IPS-18c (cell line): ENCODE data around the gene PIGP.
"Not testable (repeated sequence)": the region's sequence is repeated elsewhere in the genome, so short reads cannot be mapped to it uniquely, and the experiment has no call there.

Source experiments
- H3K4me3 ChIP-seq: 2 replicates; pipeline ENCODE4 v1.7.0; 2013; ENCODE audit warnings: low read depth, mild to moderate bottlenecking, low read length, moderate library complexity; ENCODE audit not compliant: insufficient read depth
- H3K9me3 ChIP-seq: one replicate; pipeline ENCODE4 v1.6.1; 2013; ENCODE audit warnings: mild to moderate bottlenecking, low read length, moderate library complexity; ENCODE audit not compliant: control insufficient read depth, insufficient read depth

Gene PIGP

GRCh38 chr21:37072988-37073416 is at the start of gene PIGP, which contains the start of gene TTC3:
TSS of gene PIGP (minus strand) at chr21:37073071. CDS start at chr21:37072515, 556 bp downstream.
TSS of gene TTC3 (plus strand) at chr21:37073254. CDS start at chr21:37087258, 14,004 bp downstream.
- Histone ChIP-seq H3K9me3 (no peaks in the 10 kb centered on the region), H3K4me3 (peak within 1 kb of the TSS; percentile 69)

- H3K9me3 ChIP-seq, result no peaks in the 10 kb centered on the region
- H3K4me3 ChIP-seq, result no peak overlapping the region
Observed at GRCh38 chr21:37119421-37120218, 46.7 kb upstream of the PIGP start.

DNA sequence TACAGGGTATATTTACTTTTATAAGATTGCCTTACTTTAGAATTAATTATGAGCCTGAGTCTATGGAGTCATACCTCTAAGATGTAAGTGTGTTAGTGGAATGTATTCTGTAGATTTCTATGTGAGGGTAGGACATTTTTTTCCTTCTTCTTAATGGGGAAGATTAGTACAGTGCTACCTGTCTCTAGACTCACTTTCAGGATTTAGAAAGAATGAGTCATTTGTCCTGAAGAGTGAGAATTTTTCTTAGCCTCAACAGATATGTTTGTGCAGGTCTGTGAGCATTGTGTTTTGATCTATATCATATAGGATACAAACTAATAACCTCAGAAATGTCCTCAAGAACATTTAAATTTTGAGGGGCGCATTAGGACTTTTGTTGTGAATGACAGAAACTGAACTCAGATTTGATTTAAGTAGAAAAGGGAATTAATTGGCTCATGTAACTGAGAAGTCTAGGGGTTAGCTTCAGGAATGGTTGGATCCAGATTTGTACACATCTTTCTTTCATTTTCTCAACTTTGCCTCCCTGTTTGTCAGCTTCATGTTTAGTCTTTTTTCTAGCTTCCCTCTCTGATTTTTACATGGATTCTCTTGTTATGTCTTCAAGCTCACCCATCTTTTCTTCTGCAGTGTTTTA is 45.4 kb upstream of the PIGP start:
- H3K9me3 ChIP-seq, result no peaks in the 10 kb centered on the region

DNA sequence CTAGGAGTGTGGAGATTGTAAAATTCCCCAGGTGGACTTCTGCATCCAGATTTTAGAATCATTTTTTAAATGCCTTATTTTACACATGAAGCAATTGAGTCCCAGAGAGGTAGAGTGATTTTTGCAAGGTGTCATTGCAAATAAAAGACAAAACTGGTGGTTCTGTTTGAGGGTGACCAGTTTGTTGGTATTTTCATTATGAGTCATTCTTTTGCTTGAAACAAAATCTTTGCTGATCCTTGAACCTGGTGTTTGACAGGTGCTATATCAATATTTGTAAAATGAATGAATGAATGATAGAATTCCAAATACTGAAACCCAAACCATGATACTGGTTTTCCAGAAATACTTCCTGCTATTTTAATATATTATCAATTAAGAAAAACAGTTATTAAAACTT is 44.3 kb upstream of the PIGP start:
- H3K4me3 ChIP-seq, result no peak overlapping the region
- no peaks in the 10 kb centered on the region for H3K9me3 ChIP-seq

More for the DNA sequence above, 45.4 kb upstream of the PIGP start:
- H3K4me3 ChIP-seq, result no peak overlapping the region

DNA sequence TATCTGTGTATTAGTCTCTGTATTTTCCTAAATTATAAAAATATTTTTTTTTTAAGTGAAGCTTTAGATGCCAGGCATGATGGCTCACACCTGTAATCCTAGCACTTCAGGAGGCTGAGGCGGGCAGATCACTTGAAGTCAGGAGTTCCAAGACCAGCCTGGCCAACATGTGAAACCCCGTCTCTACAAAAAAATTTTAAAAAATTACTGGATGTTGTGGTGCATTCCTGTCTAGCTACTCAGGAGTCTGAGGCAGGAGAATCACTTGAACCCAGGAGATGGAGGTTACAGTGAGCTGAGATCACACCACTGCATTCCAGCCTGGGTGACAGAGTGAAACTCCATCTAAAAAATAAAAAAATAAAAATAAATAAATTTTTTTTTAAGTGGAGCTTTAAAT is 43.6 kb upstream of the PIGP start:
- not testable (repeated sequence) for H3K4me3 ChIP-seq, H3K9me3 ChIP-seq

DNA sequence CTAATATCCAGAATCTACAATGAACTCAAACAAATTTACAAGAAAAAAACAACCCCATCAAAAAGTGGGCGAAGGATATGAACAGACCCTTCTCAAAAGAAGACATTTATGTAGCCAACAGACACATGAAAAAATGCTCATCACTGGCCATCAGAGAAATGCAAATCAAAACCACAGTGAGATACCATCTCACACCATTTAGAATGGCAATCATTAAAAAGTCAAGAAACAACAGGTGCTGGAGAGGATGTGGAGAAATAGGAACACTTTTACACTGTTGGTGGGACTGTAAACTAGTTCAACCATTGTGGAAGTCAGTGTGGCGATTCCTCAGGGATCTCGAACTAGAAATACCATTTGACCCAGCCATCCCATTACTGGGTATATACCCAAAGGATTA is 41.4 kb upstream of the PIGP start:
- H3K4me3 ChIP-seq, H3K9me3 ChIP-seq: not testable (repeated sequence)

- not testable (repeated sequence) for H3K9me3 ChIP-seq, H3K4me3 ChIP-seq
Observed at GRCh38 chr21:37111029-37111428, 38.2 kb upstream of the PIGP start.

DNA sequence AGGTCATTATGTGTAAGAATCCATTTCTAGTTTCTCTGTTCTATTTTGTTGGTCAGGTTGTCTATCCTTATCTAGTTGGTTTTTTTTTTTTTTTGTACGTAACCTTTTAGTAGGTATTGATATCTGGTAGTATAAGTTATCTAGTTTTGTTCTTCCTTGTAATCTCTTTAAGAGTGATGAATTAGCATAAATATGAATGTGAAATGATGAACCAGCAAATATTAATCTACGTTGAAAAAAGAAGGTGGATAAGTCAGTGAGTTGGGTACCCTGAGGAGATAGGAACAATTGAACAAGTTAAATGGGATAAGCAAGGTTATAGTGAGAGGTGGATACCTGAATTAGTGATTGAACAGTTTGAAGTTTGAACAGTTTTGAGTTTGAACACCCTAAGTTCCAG is 34.1 kb upstream of the PIGP start:
- Histone ChIP-seq H3K9me3 (peaks cover 3% of the 10 kb centered on the region), H3K4me3 (no peak overlapping the region)

DNA sequence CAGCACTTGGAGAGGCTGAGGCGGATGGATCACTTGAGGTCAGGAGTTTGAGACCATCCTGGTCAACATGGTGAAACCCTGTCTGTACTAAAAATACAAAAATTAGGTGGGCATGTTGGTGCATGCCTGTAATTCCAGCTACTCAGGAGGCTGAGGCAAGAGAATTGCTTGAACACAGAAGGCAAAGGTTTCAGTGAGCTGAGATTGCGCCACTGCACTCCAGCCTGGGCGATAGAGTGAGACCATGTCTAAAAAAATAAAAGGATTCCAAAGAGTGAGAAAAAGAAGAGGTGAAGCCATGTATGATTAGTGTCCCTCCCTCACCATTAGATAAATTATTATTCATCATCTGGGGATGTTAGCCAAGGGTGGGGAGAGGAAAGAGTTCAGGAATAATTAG is 29.9 kb upstream of the PIGP start:
- H3K4me3 ChIP-seq, H3K9me3 ChIP-seq: not testable (repeated sequence)

DNA sequence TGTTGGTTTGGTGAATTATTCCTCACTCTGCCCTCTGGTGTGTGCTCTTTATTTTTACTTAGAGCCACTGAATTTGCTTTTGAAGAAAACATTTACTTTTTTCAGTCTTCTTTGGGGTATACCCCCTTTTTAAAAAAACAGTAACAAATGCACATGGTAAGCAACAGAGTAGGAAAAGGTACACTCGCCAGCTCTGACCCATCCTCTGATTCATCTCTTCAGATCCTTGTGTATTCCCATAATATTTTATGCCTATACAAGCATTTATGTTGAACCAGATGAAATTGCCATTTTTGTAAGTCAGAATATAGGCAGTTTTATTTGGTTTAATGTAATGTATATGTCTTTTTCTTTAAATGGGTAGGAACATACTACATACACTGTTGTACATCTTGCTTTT is 28.5 kb upstream of the PIGP start:
- H3K9me3 ChIP-seq, result no peaks in the 10 kb centered on the region
- no peak overlapping the region for H3K4me3 ChIP-seq

- H3K9me3 ChIP-seq, result no peaks in the 10 kb centered on the region
- no peak overlapping the region for H3K4me3 ChIP-seq
Observed at GRCh38 chr21:37100316-37100715, 27.4 kb upstream of the PIGP start.

GRCh38 chr21:37098751-37099150 is 25.9 kb upstream of the PIGP start:
- H3K9me3 ChIP-seq, result no peaks in the 10 kb centered on the region
- H3K4me3 ChIP-seq, result no peak overlapping the region

- Histone ChIP-seq H3K4me3 (no peak overlapping the region), H3K9me3 (no peaks in the 10 kb centered on the region)
Observed at GRCh38 chr21:37095821-37096220, 22.9 kb upstream of the PIGP start.

DNA sequence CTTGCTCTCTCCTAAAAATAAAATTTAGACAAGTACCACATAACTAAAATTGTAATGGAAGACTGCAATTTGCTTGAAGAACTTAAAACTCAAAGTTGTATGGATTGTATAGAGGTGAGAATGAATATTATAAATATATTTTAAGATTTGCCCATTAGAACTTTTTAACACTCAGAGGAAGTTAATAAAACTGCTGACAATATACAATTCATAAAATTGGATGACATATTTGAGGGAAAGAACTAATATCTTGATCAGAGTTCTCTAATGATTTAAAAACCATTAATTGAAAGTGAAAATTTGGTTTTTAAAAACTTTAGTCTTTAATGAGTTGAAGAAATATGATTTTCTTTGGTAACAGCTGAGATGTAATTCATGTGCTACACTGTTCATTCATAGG is 21.1 kb upstream of the PIGP start:
- Histone ChIP-seq H3K4me3 (no peak overlapping the region), H3K9me3 (no peaks in the 10 kb centered on the region)

DNA sequence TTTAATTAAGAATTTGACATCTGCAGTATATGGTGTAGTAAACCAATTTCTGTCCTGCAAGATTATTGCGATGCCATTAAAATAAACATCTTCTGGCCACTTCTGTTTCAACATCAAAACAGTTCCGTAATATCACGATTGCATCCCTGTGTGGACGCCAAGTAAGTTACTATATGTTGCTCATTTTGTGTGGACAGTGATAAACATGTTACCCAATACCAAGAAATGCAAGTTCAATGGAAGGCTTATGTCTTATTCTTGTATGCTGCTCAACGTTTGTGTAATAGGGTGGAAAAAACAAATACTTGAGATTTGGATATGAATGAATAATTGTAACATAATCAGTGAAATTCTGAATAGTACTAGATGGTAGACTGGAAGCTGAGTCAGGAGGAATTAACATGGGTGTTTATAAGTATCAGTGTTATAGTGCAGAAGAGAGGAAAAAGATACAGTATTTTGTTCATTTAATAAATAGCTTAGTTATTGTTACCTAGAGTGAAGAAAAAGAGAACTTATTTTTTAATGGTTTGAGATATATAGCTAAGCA is 15.4 kb upstream of the PIGP start:
- Histone ChIP-seq H3K9me3 (no peaks in the 10 kb centered on the region), H3K4me3 (no peak overlapping the region)

- no peak overlapping the region for H3K4me3 ChIP-seq
- no peaks in the 10 kb centered on the region for H3K9me3 ChIP-seq
Observed at GRCh38 chr21:37087188-37087587, 14.3 kb upstream of the PIGP start.

DNA sequence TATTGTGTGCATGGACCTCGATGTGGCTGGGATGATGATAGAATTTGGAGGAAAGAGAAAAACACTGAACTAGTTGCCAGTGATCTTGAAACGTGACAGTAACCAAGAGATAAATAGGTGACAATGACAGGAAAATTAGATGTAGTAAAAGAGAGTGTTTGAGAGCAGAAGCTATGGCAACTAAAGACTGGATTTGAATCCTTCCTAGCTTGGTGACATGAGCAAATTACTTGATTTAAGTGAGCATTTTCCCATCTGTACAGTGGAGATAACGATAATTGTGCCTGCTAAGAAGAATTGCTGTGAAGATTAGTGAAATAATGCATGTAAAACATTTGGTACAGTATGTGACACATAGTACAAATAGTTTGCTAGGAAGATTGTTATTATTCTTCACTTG is 12.9 kb upstream of the PIGP start:
- no peaks in the 10 kb centered on the region for H3K9me3 ChIP-seq
- H3K4me3 ChIP-seq, result no peak overlapping the region

- no peak overlapping the region for H3K4me3 ChIP-seq
- H3K9me3 ChIP-seq, result no peaks in the 10 kb centered on the region
Observed at GRCh38 chr21:37082856-37083528, 10.1 kb upstream of the PIGP start.
